ENCODE data around the gene ABHD17A. TPM values are rescaled to one million over a fixed set of nuclear protein-coding genes. Genes with fewer than 3 reads are reported as not detected.
"Not testable (repeated sequence)": the region's sequence is repeated elsewhere in the genome, so short reads cannot be mapped to it uniquely, and the experiment has no call there.

Gene ABHD17A
- 100 to 1,000 TPM in 1 of 5 donors, 10 to 100 TPM in 4; 25.7 to 177 (median 33.0) TPM for total RNA-seq
- 10 to 100 TPM; 73.0 to 76.3 (median 75.5) TPM for polyA plus RNA-seq
- long read RNA-seq, donor 1, transcript ABHD17A-202 (5 exons, 1,757 nt): major isoform, 12 of 12 reads
- long read RNA-seq, donor 1, partial matches to known transcripts: 0 of 12 reads
- long read RNA-seq, donor 1, other reads (novel, unspliced or antisense): 0 of 12 reads
- long read RNA-seq, donor 2, transcript ABHD17A-202 (5 exons, 1,757 nt): major isoform, 20 of 31 reads
- long read RNA-seq, donor 2, partial matches to known transcripts: 11 of 31 reads
- long read RNA-seq, donor 2, other reads (novel, unspliced or antisense): 0 of 31 reads
- long read RNA-seq, donor 3, transcript ABHD17A-202 (5 exons, 1,757 nt): major isoform, 7 of 7 reads
- long read RNA-seq, donor 3, partial matches to known transcripts: 0 of 7 reads
- long read RNA-seq, donor 3, other reads (novel, unspliced or antisense): 0 of 7 reads
- long read RNA-seq, donor 4: 0 reads
- long read RNA-seq, donor 5, full-length matches to known transcripts: 33 of 44 reads
- long read RNA-seq, donor 5, partial matches to known transcripts: 11 of 44 reads
- long read RNA-seq, donor 5, other reads (novel, unspliced or antisense): 0 of 44 reads
- long read RNA-seq, donor 6, transcript ABHD17A-202 (5 exons, 1,757 nt): major isoform, 64 of 95 reads
- long read RNA-seq, donor 6, partial matches to known transcripts: 31 of 95 reads
- long read RNA-seq, donor 6, other reads (novel, unspliced or antisense): 0 of 95 reads
- long read RNA-seq, donor 7, transcript ABHD17A-202 (5 exons, 1,757 nt): major isoform, 35 of 43 reads
- long read RNA-seq, donor 7, partial matches to known transcripts: 8 of 43 reads
- long read RNA-seq, donor 7, other reads (novel, unspliced or antisense): 0 of 43 reads
- long read RNA-seq, donor 8, full-length matches to known transcripts: 23 of 23 reads
- long read RNA-seq, donor 8, partial matches to known transcripts: 0 of 23 reads
- long read RNA-seq, donor 8, other reads (novel, unspliced or antisense): 0 of 23 reads
- long read RNA-seq, donor 9, transcript ABHD17A-202 (5 exons, 1,757 nt): major isoform, 10 of 10 reads
- long read RNA-seq, donor 9, partial matches to known transcripts: 0 of 10 reads
- long read RNA-seq, donor 9, other reads (novel, unspliced or antisense): 0 of 10 reads
- long read RNA-seq, donor 10, transcript ABHD17A-202 (5 exons, 1,757 nt): major isoform, 9 of 9 reads
- long read RNA-seq, donor 10, partial matches to known transcripts: 0 of 9 reads
- long read RNA-seq, donor 10, other reads (novel, unspliced or antisense): 0 of 9 reads

GRCh38 chr19:1885398-1886119 lies at the start of gene ABHD17A:
TSS of gene ABHD17A (minus strand) at chr19:1885496. CDS start at chr19:1881566, 3,930 bp downstream.
- H3K4me1 ChIP-seq: peaks cover 37 to 47% (median 45%) of the 10 kb centered on the region in 4 donors

GRCh38 chr19:1933942-1934341 lies 48.6 kb upstream of the ABHD17A start:
- WGBS, 5 donors: 87 to 92% (median 91%) methylated on average over 6 to 8 of the region's 8 CpGs
- Histone ChIP-seq H3K36me3 (no peaks in the 10 kb centered on the region), H3K4me1 (peaks cover 9 to 20% (median 17%) of the 10 kb centered on the region in 4 donors), H3K4me3 (no peak overlapping the region), H3K27me3 (peaks cover 0 to 4% (median 0%) of the 10 kb centered on the region in 3 donors), H3K9me3 (peaks cover 0 to 5% (median 0%) of the 10 kb centered on the region in 4 donors), H3K27ac (no peak overlapping the region)
- intact Hi-C loops (cut with DNase I; ENCODE audit: low total_unique reads): loop anchor here (10.0 kb wide), 2 partner anchors 81 to 141 kb away; partner anchors contain the start of gene BTBD2
- no peak for DNase-seq
- TF ChIP-seq POLR2A (IDR thresholded peaks at IDR 0.05) (no peak), CTCF (IDR thresholded peaks at IDR 0.05) (no peak), EP300 (IDR thresholded peaks at IDR 0.05) (no peak), POLR2AphosphoS5 (IDR thresholded peaks at IDR 0.05) (no peak)

More at GRCh38 chr19:1885398-1886119, at the start of gene ABHD17A:
- H3K27me3 ChIP-seq; H3K9me3 ChIP-seq; intact Hi-C loops (cut with DNase I; ENCODE audit: low total_unique reads); H3K36me3 ChIP-seq: not testable (repeated sequence)
- peak within 1 kb of the TSS; percentile 84 to 91 (median 87) for H3K27ac ChIP-seq
- DNase-seq: peak; percentile 97 to 98
- TF ChIP-seq POLR2AphosphoS5 (IDR thresholded peaks at IDR 0.05): peak; percentile 81 to 95 (median 89)
- 20 to 46% (median 24%) methylated on average over 19 to 46 of the region's 46 CpGs for WGBS, 5 donors
- peak within 1 kb of the TSS; percentile 73 to 96 (median 85) for H3K4me3 ChIP-seq

GRCh38 chr19:1933244-1933643 lies 47.9 kb upstream of the ABHD17A start:
- H3K27me3 ChIP-seq: peaks cover 0 to 4% (median 0%) of the 10 kb centered on the region in 3 donors
- H3K4me3 ChIP-seq: no peak overlapping the region
- H3K9me3 ChIP-seq: peaks cover 0 to 5% (median 0%) of the 10 kb centered on the region in 4 donors
- H3K36me3 ChIP-seq: no peaks in the 10 kb centered on the region
- H3K4me1 ChIP-seq: peaks cover 11 to 22% (median 19%) of the 10 kb centered on the region in 4 donors
- intact Hi-C loops (cut with DNase I; ENCODE audit: low total_unique reads): loop anchor here (10.0 kb wide), 2 partner anchors 82 to 142 kb away; partner anchors contain the start of gene BTBD2
- no peak for TF ChIP-seq POLR2AphosphoS5 (IDR thresholded peaks at IDR 0.05)
- TF ChIP-seq POLR2A (IDR thresholded peaks at IDR 0.05): no peak
- TF ChIP-seq CTCF (IDR thresholded peaks at IDR 0.05): no peak
- no peak for TF ChIP-seq EP300 (IDR thresholded peaks at IDR 0.05)
- WGBS, 5 donors: 77 to 82% (median 77%) methylated on average over 7 of the region's 7 CpGs
- H3K27ac ChIP-seq: no peak overlapping the region
- DNase-seq: no peak

- 78 to 92% (median 84%) methylated on average over 6 to 8 of the region's 8 CpGs for WGBS, 5 donors
- Histone ChIP-seq H3K27me3 (peaks cover 0 to 4% (median 0%) of the 10 kb centered on the region in 3 donors), H3K27ac (no peak overlapping the region), H3K4me3 (no peak overlapping the region), H3K4me1 (peaks cover 11 to 22% (median 19%) of the 10 kb centered on the region in 4 donors), H3K36me3 (no peaks in the 10 kb centered on the region), H3K9me3 (peaks cover 0 to 5% (median 0%) of the 10 kb centered on the region in 4 donors)
- TF ChIP-seq POLR2A (IDR thresholded peaks at IDR 0.05) (no peak), POLR2AphosphoS5 (IDR thresholded peaks at IDR 0.05) (no peak), CTCF (IDR thresholded peaks at IDR 0.05) (no peak), EP300 (IDR thresholded peaks at IDR 0.05) (no peak)
- no peak for DNase-seq
- intact Hi-C loops (cut with DNase I; ENCODE audit: low total_unique reads): loop anchor here (10.0 kb wide), 2 partner anchors 82 to 142 kb away; partner anchors contain the start of gene BTBD2
Observed at GRCh38 chr19:1932395-1932794, 47.1 kb upstream of the ABHD17A start.
